A673 (cell line): ENCODE data around the gene HLA-DQA1.

Experiments
- EZH2 ChIP-seq: fragments of 200-600 bp; sonication (generic); IDR thresholded peaks from 2 replicates; pipeline ENCODE4 v1.6.1; 2017; ENCODE audit warnings: borderline replicate concordance, low read depth, mild to moderate bottlenecking, mixed read lengths, antibody characterized with exemption, low read length; ENCODE audit not compliant: poor library complexity, severe bottlenecking
- TF ChIP-seq, protein P1 (sequence below): fragments of 300-800, 200-600 bp; sonication (generic); conservative IDR thresholded peaks from 2 replicates; pipeline ENCODE4 v1.5.1; 2017; ENCODE audit warnings: low read depth, mild to moderate bottlenecking, antibody characterized with exemption, low read length, moderate library complexity, mixed read lengths

DNA sequence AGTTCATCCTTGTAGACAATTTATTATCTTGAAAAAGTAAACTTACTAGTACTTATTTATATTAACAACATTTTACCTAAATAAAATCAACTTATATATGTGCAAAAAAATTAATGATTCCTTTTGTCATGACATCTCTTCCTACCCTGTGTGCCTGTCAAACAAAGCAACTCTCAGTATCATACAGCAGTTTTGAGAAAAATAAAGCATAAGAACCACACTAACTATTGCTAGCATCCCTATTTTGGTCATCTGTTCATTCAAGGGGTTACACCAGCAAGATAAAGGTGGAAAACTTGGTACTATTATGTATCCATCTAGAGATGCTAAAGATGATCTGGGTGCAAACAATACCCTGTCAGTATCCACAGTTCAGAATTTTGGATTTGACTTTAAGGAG, 40.2 kb upstream of the HLA-DQA1 start:
- TF ChIP-seq, protein P1, sequence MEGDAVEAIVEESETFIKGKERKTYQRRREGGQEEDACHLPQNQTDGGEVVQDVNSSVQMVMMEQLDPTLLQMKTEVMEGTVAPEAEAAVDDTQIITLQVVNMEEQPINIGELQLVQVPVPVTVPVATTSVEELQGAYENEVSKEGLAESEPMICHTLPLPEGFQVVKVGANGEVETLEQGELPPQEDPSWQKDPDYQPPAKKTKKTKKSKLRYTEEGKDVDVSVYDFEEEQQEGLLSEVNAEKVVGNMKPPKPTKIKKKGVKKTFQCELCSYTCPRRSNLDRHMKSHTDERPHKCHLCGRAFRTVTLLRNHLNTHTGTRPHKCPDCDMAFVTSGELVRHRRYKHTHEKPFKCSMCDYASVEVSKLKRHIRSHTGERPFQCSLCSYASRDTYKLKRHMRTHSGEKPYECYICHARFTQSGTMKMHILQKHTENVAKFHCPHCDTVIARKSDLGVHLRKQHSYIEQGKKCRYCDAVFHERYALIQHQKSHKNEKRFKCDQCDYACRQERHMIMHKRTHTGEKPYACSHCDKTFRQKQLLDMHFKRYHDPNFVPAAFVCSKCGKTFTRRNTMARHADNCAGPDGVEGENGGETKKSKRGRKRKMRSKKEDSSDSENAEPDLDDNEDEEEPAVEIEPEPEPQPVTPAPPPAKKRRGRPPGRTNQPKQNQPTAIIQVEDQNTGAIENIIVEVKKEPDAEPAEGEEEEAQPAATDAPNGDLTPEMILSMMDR, result no peak
- no peak for TF ChIP-seq EZH2
